Karpas-422 (cell line): Measurements from ENCODE around the gene RNF167. TPM values are rescaled to one million over a fixed set of nuclear protein-coding genes. Genes with fewer than 3 reads are reported as not detected.

Experiments used
- DNase-seq: peaks from one replicate; pipeline ENCODE4 v3.0.0-alpha.2; 2015
- H2AFZ ChIP-seq: fragments of 200-600 bp; sonication (generic); 2 replicates; pipeline ENCODE4 v1.6.1; 2014; ENCODE audit warnings: antibody characterized with exemption, low read length, mixed read lengths
- H3K27ac ChIP-seq: fragments of 200-600 bp; sonication (generic); 2 replicates; pipeline ENCODE4 v1.5.1; 2014; ENCODE audit warnings: mild to moderate bottlenecking, low read length, moderate library complexity
- H3K27me3 ChIP-seq: fragments of 200-600 bp; sonication (generic); 2 replicates; pipeline ENCODE4 v1.6.1; 2014; ENCODE audit warnings: low read length, mixed read lengths
- H3K36me3 ChIP-seq: fragments of 200-600 bp; sonication (generic); 2 replicates; pipeline ENCODE4 v1.6.1; 2014; ENCODE audit warnings: low read length, mixed read lengths; ENCODE audit not compliant: insufficient read depth
- H3K4me1 ChIP-seq: fragments of 200-600 bp; sonication (generic); 2 replicates; pipeline ENCODE4 v1.6.1; 2014; ENCODE audit warnings: mild to moderate bottlenecking, low read length, mixed read lengths
- H3K4me2 ChIP-seq: fragments of 200-600 bp; sonication (generic); 2 replicates; pipeline ENCODE4 v1.6.1; 2014; ENCODE audit warnings: low read length, low read depth, mild to moderate bottlenecking; ENCODE audit not compliant: poor library complexity, severe bottlenecking
- H3K4me3 ChIP-seq: fragments of 200-600 bp; sonication (generic); 2 replicates; pipeline ENCODE4 v1.5.1; 2014; ENCODE audit warnings: mild to moderate bottlenecking, antibody characterized with exemption, low read length, mixed read lengths
- H3K79me2 ChIP-seq: fragments of 200-600 bp; sonication (generic); 2 replicates; pipeline ENCODE4 v1.6.1; 2014; ENCODE audit warnings: mild to moderate bottlenecking, low read length, mixed read lengths
- H3K9ac ChIP-seq: fragments of 200-600 bp; sonication (generic); 2 replicates; pipeline ENCODE4 v1.6.0; 2014; ENCODE audit warnings: low read length
- H3K9me2 ChIP-seq: fragments of 200-600 bp; sonication (generic), shearing (Covaris generic); replicated peaks from 2 replicates; pipeline ENCODE4 v1.6.0; 2014; ENCODE audit warnings: mild to moderate bottlenecking, low read length, moderate library complexity; ENCODE audit not compliant: insufficient read depth
- H3K9me3 ChIP-seq: fragments of 300-700, 200-600 bp; sonication (generic); 2 replicates; pipeline ENCODE4 v1.6.1; 2014; ENCODE audit warnings: low read length, mixed read lengths
- H4K20me1 ChIP-seq: fragments of 200-600 bp; sonication (generic); 2 replicates; pipeline ENCODE4 v1.6.1; 2014; ENCODE audit warnings: mild to moderate bottlenecking, antibody characterized with exemption, low read length, low read depth; ENCODE audit not compliant: insufficient read depth
- total RNA-seq: library from RNA; depleted of rRNA; stranded (reverse); fragments of >200 nt; shearing (Covaris generic); gene quantifications from 2 replicates; pipeline ENCODE4 v1.2.3, GENCODE V29; 2014; ENCODE audit warnings: low replicate concordance

The RNF167 gene
- total RNA-seq, 1 experiment from 2014 or later, result 50.5 TPM

GRCh38 chr17:4949321-4950074 is 9.4 kb downstream of the RNF167 start:
- DNase-seq, result peak; percentile 91
- Histone ChIP-seq H3K4me1 (peaks cover 52% of the 10 kb centered on the region), H3K4me2 (peak overlapping the region; percentile 98), H3K27me3 (no peaks in the 10 kb centered on the region), H3K9me2 (no peaks in the 10 kb centered on the region), H3K9me3 (no peaks in the 10 kb centered on the region), H2AFZ (0 out of 2 replicates have a peak overlapping the region, but pooled peaks have one; percentile 57), H3K36me3 (peaks cover 21% of the 10 kb centered on the region), H4K20me1 (peaks cover 33% of the 10 kb centered on the region), H3K27ac (peak overlapping the region; percentile 98), H3K9ac (peak overlapping the region; percentile 94), H3K4me3 (peak overlapping the region; percentile 99), H3K79me2 (peaks cover 38% of the 10 kb centered on the region)

- peaks cover 21% of the 10 kb centered on the region for H3K36me3 ChIP-seq
- peaks cover 38% of the 10 kb centered on the region for H3K79me2 ChIP-seq
- peak overlapping the region; percentile 99 for H3K4me3 ChIP-seq
- no peaks in the 10 kb centered on the region for H3K9me3 ChIP-seq
- no peak overlapping the region for H2AFZ ChIP-seq
- H4K20me1 ChIP-seq, result peaks cover 28% of the 10 kb centered on the region
- no peaks in the 10 kb centered on the region for H3K9me2 ChIP-seq
- DNase-seq, result peak; percentile 81
- H3K4me1 ChIP-seq, result peaks cover 45% of the 10 kb centered on the region
- H3K9ac ChIP-seq, result peak overlapping the region; percentile 94
- H3K4me2 ChIP-seq, result peak overlapping the region; percentile 98
- H3K27ac ChIP-seq, result peak overlapping the region; percentile 98
- H3K27me3 ChIP-seq, result no peaks in the 10 kb centered on the region
Measured at GRCh38 chr17:4950075-4950745, 10.1 kb downstream of the RNF167 start.

- peak within 1 kb of the TSS; percentile 94 for H3K9ac ChIP-seq
- no peaks in the 10 kb centered on the region for H3K27me3 ChIP-seq
- H3K9me2 ChIP-seq, result no peaks in the 10 kb centered on the region
- peak within 1 kb of the TSS; percentile 98 for H3K27ac ChIP-seq
- H4K20me1 ChIP-seq, result peaks cover 22% of the 10 kb centered on the region
- DNase-seq, result peak; percentile 55
- H2AFZ ChIP-seq, result no peak within 1 kb of the TSS
- peak within 1 kb of the TSS; percentile 99 for H3K4me3 ChIP-seq
- H3K79me2 ChIP-seq, result peaks cover 32% of the 10 kb centered on the region
- peak within 1 kb of the TSS; percentile 98 for H3K4me2 ChIP-seq
- peaks cover 16% of the 10 kb centered on the region for H3K36me3 ChIP-seq
- H3K4me1 ChIP-seq, result peaks cover 39% of the 10 kb centered on the region
- H3K9me3 ChIP-seq, result no peaks in the 10 kb centered on the region
Measured at GRCh38 chr17:4950746-4951204, 10.7 kb downstream of the RNF167 start, which contains the start of gene ENO3. TSS of gene ENO3 (plus strand) at chr17:4951119. CDS start at chr17:4951830, 711 bp downstream.

GRCh38 chr17:4951486-4951885 is 11.4 kb downstream of the RNF167 start:
- Histone ChIP-seq H3K9ac (peak overlapping the region; percentile 94), H4K20me1 (peaks cover 15% of the 10 kb centered on the region), H3K4me1 (peaks cover 32% of the 10 kb centered on the region), H3K27ac (peak overlapping the region; percentile 98), H3K4me3 (peak overlapping the region; percentile 99; the same call in 1 of the 2 replicates), H3K9me3 (no peaks in the 10 kb centered on the region), H3K79me2 (peaks cover 27% of the 10 kb centered on the region), H3K4me2 (peak overlapping the region; percentile 98), H3K36me3 (peaks cover 11% of the 10 kb centered on the region), H3K9me2 (no peaks in the 10 kb centered on the region), H3K27me3 (no peaks in the 10 kb centered on the region), H2AFZ (no peak overlapping the region)
- no peak for DNase-seq

GRCh38 chr17:4953451-4953961 is 13.4 kb downstream of the RNF167 start:
- Histone ChIP-seq H3K9ac (no peak overlapping the region), H3K4me2 (no peak overlapping the region)
- DNase-seq, result no peak

GRCh38 chr17:4955091-4955490 is 15.0 kb downstream of the RNF167 start:
- no peak for DNase-seq
- Histone ChIP-seq H3K9ac (no peak overlapping the region), H3K9me2 (no peaks in the 10 kb centered on the region), H3K4me2 (no peak overlapping the region), H3K36me3 (peaks cover 3% of the 10 kb centered on the region; the same call in 1 of the 2 replicates), H2AFZ (no peak overlapping the region), H4K20me1 (no peaks in the 10 kb centered on the region), H3K27ac (no peak overlapping the region), H3K79me2 (peaks cover 9% of the 10 kb centered on the region; the same call in 1 of the 2 replicates), H3K27me3 (no peaks in the 10 kb centered on the region), H3K9me3 (no peaks in the 10 kb centered on the region), H3K4me1 (peaks cover 18% of the 10 kb centered on the region), H3K4me3 (no peak overlapping the region)

More at GRCh38 chr17:4953451-4953961, 13.4 kb downstream of the RNF167 start:
- H4K20me1 ChIP-seq, result no peaks in the 10 kb centered on the region
- H3K79me2 ChIP-seq, result peaks cover 9% of the 10 kb centered on the region; the same call in 1 of the 2 replicates
- no peak overlapping the region for H3K4me3 ChIP-seq
- H3K4me1 ChIP-seq, result peaks cover 27% of the 10 kb centered on the region
- H3K9me3 ChIP-seq, result no peaks in the 10 kb centered on the region
- peaks cover 3% of the 10 kb centered on the region; the same call in 1 of the 2 replicates for H3K36me3 ChIP-seq
- H2AFZ ChIP-seq, result no peak overlapping the region
- H3K9me2 ChIP-seq, result no peaks in the 10 kb centered on the region
- no peak overlapping the region for H3K27ac ChIP-seq
- no peaks in the 10 kb centered on the region for H3K27me3 ChIP-seq

GRCh38 chr17:4956493-4957061 is 16.5 kb downstream of the RNF167 start:
- Histone ChIP-seq H3K4me2 (no peak overlapping the region), H3K27ac (no peak overlapping the region), H4K20me1 (no peaks in the 10 kb centered on the region), H3K4me1 (peaks cover 10% of the 10 kb centered on the region), H3K79me2 (no peaks in the 10 kb centered on the region), H3K27me3 (no peaks in the 10 kb centered on the region), H3K9me3 (no peaks in the 10 kb centered on the region), H2AFZ (no peak overlapping the region), H3K9ac (no peak overlapping the region), H3K4me3 (no peak overlapping the region), H3K9me2 (no peaks in the 10 kb centered on the region), H3K36me3 (peaks cover 3% of the 10 kb centered on the region; the same call in 1 of the 2 replicates)
- DNase-seq, result no peak
